ENCODE results near the gene SCYGR7. TPM values are rescaled to one million over a fixed set of nuclear protein-coding genes. Genes with fewer than 3 reads are reported as not detected.

The SCYGR7 gene
- total RNA-seq, 4 donors from 2014 or later, result not detected

- Histone ChIP-seq H3K36me3 (no peaks in the 10 kb centered on the region), H3K9me3 (no peaks in the 10 kb centered on the region), H3K27ac (no peak overlapping the region), H3K4me3 (no peak overlapping the region), H3K4me1 (no peaks in the 10 kb centered on the region), H3K27me3 (no peaks in the 10 kb centered on the region)
- no peak for DNase-seq
- in situ Hi-C loops (cut with MboI; ENCODE audit: low sequenced_read_pairs in 4 of 4) (loop anchor here (5.0 to 25.0 kb wide), 7 partner anchors 101 to 361 kb away; partner anchors contain the start of genes AGFG1 (in 1 of the 4) and SCYGR5 (in 1 of the 4)), intact Hi-C loops (cut with DNase I; ENCODE audit: low total_unique reads) (loop anchor here (1.0 to 2.0 kb wide), 3 partner anchors 107 to 360 kb away; partner anchors contain the start of gene AGFG1)
- TF ChIP-seq CTCF (IDR thresholded peaks at IDR 0.05 in 4 of 5, conservative IDR thresholded peaks at IDR 0.05 in 1 of 5) (no peak), POLR2A (IDR thresholded peaks at IDR 0.05) (no peak)
- no peak for ATAC-seq
Measured at GRCh38 chr2:227765788-227766372, 37.7 kb downstream of the SCYGR7 start.

GRCh38 chr2:227766373-227766883 lies 38.3 kb downstream of the SCYGR7 start:
- H3K27me3 ChIP-seq, result no peaks in the 10 kb centered on the region
- peak; percentile 68 for ATAC-seq
- H3K4me3 ChIP-seq, result no peak overlapping the region
- in situ Hi-C loops (cut with MboI; ENCODE audit: low sequenced_read_pairs in 4 of 4) (loop anchor here (5.0 to 25.0 kb wide), 7 partner anchors 102 to 362 kb away; partner anchors contain the start of genes AGFG1 (in 1 of the 4) and SCYGR5 (in 1 of the 4)), intact Hi-C loops (cut with DNase I; ENCODE audit: low total_unique reads) (loop anchor here (1.0 to 2.0 kb wide), 2 partner anchors 108 to 360 kb away; no protein-coding TSS in a partner anchor)
- H3K36me3 ChIP-seq, result no peaks in the 10 kb centered on the region
- no peaks in the 10 kb centered on the region for H3K9me3 ChIP-seq
- TF ChIP-seq CTCF (IDR thresholded peaks at IDR 0.05 in 4 of 5, conservative IDR thresholded peaks at IDR 0.05 in 1 of 5) (peak; percentile 51 to 79 (median 70)), POLR2A (IDR thresholded peaks at IDR 0.05) (no peak)
- peak; percentile 33 to 53 for DNase-seq
- H3K4me1 ChIP-seq, result no peaks in the 10 kb centered on the region
- no peak overlapping the region for H3K27ac ChIP-seq

- Histone ChIP-seq H3K27ac (no peak overlapping the region), H3K4me1 (no peaks in the 10 kb centered on the region), H3K9me3 (no peaks in the 10 kb centered on the region), H3K27me3 (no peaks in the 10 kb centered on the region), H3K36me3 (no peaks in the 10 kb centered on the region), H3K4me3 (no peak overlapping the region)
- in situ Hi-C loops (cut with MboI; ENCODE audit: low sequenced_read_pairs in 4 of 4), result loop anchor here (5.0 to 25.0 kb wide), 7 partner anchors 103 to 363 kb away; partner anchors contain the start of genes AGFG1 (in 1 of the 4) and SCYGR5 (in 1 of the 4)
- intact Hi-C loops (cut with DNase I; ENCODE audit: low total_unique reads), result loop anchor here (2.0 kb wide), 1 partner anchor 109 kb away; no protein-coding TSS in a partner anchor
- TF ChIP-seq POLR2A (IDR thresholded peaks at IDR 0.05) (no peak), CTCF (IDR thresholded peaks at IDR 0.05 in 4 of 5, conservative IDR thresholded peaks at IDR 0.05 in 1 of 5) (no peak)
- no peak for DNase-seq
- no peak for ATAC-seq
Measured at GRCh38 chr2:227767830-227768229, 39.7 kb downstream of the SCYGR7 start.

- Histone ChIP-seq H3K36me3 (no peaks in the 10 kb centered on the region), H3K27me3 (no peaks in the 10 kb centered on the region), H3K4me1 (no peaks in the 10 kb centered on the region), H3K27ac (no peak overlapping the region), H3K4me3 (no peak overlapping the region), H3K9me3 (no peaks in the 10 kb centered on the region)
- in situ Hi-C loops (cut with MboI; ENCODE audit: low sequenced_read_pairs in 4 of 4) (loop anchor here in 3 of 4 donors (5.0 to 25.0 kb wide), 3 partner anchors 285 to 310 kb away; partner anchors contain the start of gene AGFG1 (in 1 of the 3)), intact Hi-C loops (cut with DNase I; ENCODE audit: low total_unique reads) (no loop called here)
- ATAC-seq (no peak), DNase-seq (no peak)
- TF ChIP-seq POLR2A (IDR thresholded peaks at IDR 0.05) (no peak), CTCF (IDR thresholded peaks at IDR 0.05 in 4 of 5, conservative IDR thresholded peaks at IDR 0.05 in 1 of 5) (no peak)
Measured at GRCh38 chr2:227772197-227772661, 44.1 kb downstream of the SCYGR7 start.

Measured in gastrocnemius medialis (tissue), 4 donors.